Activated CD8-positive, alpha-beta memory T cell treated with anti-CD3 and anti-CD28 coated beads for 1 hour (primary cell): Measurements from ENCODE around the gene DISP3.

Experiments
- DNase-seq, 2 donors: peaks; one replicate each; pipeline ENCODE4 v3.0.0-alpha.2; 2020; ENCODE audit warnings: low read depth in 1 of 2; ENCODE audit errors: extremely low read depth in 1 of 2

Gene DISP3

GRCh38 chr1:11527541-11528452, 48.8 kb downstream of the DISP3 start:
- DNase-seq: no peak

- no peak for DNase-seq
These were observed 49.8 kb downstream of the DISP3 start for GRCh38 chr1:11528611-11529261.

GRCh38 chr1:11529330-11529729, 50.4 kb downstream of the DISP3 start:
- no peak for DNase-seq

GRCh38 chr1:11529763-11530730, 51.1 kb downstream of the DISP3 start:
- DNase-seq: no peak

- DNase-seq: no peak
These were observed 51.9 kb downstream of the DISP3 start for GRCh38 chr1:11530731-11531311.

GRCh38 chr1:11531314-11531870, 52.4 kb downstream of the DISP3 start:
- no peak for DNase-seq

GRCh38 chr1:11531943-11532342, 53.0 kb downstream of the DISP3 start:
- DNase-seq: no peak

- DNase-seq: no peak
These were observed 55.1 kb downstream of the DISP3 start for GRCh38 chr1:11533790-11534787.

- no peak for DNase-seq
These were observed 55.9 kb downstream of the DISP3 start for GRCh38 chr1:11534846-11535245.

GRCh38 chr1:11535316-11535715, 56.4 kb downstream of the DISP3 start:
- no peak for DNase-seq

- DNase-seq: no peak
These were observed 57.0 kb downstream of the DISP3 start for GRCh38 chr1:11535761-11536572.

- no peak for DNase-seq
These were observed 57.8 kb downstream of the DISP3 start for GRCh38 chr1:11536573-11537379.

- no peak for DNase-seq
These were observed 58.4 kb downstream of the DISP3 start for GRCh38 chr1:11537380-11537764.

GRCh38 chr1:11537854-11538591, 59.1 kb downstream of the DISP3 start:
- no peak for DNase-seq

GRCh38 chr1:11538886-11539285, 59.9 kb downstream of the DISP3 start:
- no peak for DNase-seq

GRCh38 chr1:11539850-11540772, 61.2 kb downstream of the DISP3 start:
- no peak for DNase-seq
